OCI-LY1 (cell line): ENCODE data around the gene NTSR1.

ENCODE experiments used
- H2AFZ ChIP-seq: fragments of 200-600 bp; sonication (generic), shearing (Covaris generic); 2 replicates; pipeline ENCODE4 v1.6.0; 2014; ENCODE audit warnings: antibody characterized with exemption, mild to moderate bottlenecking, low read length
- H3F3A ChIP-seq: fragments of 200-600 bp; sonication (generic), shearing (Covaris generic); 2 replicates; pipeline ENCODE4 v1.6.0; 2014; ENCODE audit warnings: mild to moderate bottlenecking, antibody characterized with exemption, low read length, moderate library complexity; ENCODE audit not compliant: insufficient read depth
- H3K27ac ChIP-seq: fragments of 200-600 bp; sonication (generic); 2 replicates; pipeline ENCODE4 v1.5.1; 2014; ENCODE audit warnings: low read length, mixed run types, mild to moderate bottlenecking, low read depth; ENCODE audit not compliant: poor library complexity, severe bottlenecking
- H3K27me3 ChIP-seq: fragments of 200-600 bp; sonication (generic); 2 replicates; pipeline ENCODE4 v1.6.0; 2014; ENCODE audit warnings: antibody characterized with exemption, mild to moderate bottlenecking, low read length, moderate library complexity; ENCODE audit not compliant: insufficient read depth
- H3K36me3 ChIP-seq: fragments of 200-600 bp; sonication (generic); 2 replicates; pipeline ENCODE4 v1.6.1; 2014; ENCODE audit warnings: mild to moderate bottlenecking, antibody characterized with exemption, low read length, moderate library complexity, mixed read lengths; ENCODE audit not compliant: insufficient read depth
- H3K4me1 ChIP-seq: fragments of 200-600 bp; sonication (generic); 2 replicates; pipeline ENCODE4 v1.5.1; 2014; ENCODE audit warnings: mild to moderate bottlenecking, low read length, moderate library complexity; ENCODE audit not compliant: insufficient read depth, severe bottlenecking
- H3K4me2 ChIP-seq: fragments of 200-600 bp; sonication (generic), shearing (Covaris generic); 2 replicates; pipeline ENCODE4 v1.6.1; 2014; ENCODE audit warnings: low read length
- H3K4me3 ChIP-seq: fragments of 200-600 bp; sonication (generic); 2 replicates; pipeline ENCODE4 v1.5.1; 2014; ENCODE audit warnings: low read length, low read depth, mild to moderate bottlenecking, mixed read lengths; ENCODE audit not compliant: poor library complexity, severe bottlenecking
- H3K79me2 ChIP-seq: fragments of 200-600 bp; shearing (Covaris generic); 2 replicates; pipeline ENCODE4 v1.6.1; 2016; ENCODE audit warnings: mixed run types, low read length, mixed read lengths; ENCODE audit not compliant: insufficient read depth
- H3K9ac ChIP-seq: fragments of 200-600 bp; sonication (generic), shearing (Covaris generic); 2 replicates; pipeline ENCODE4 v1.6.1; 2014; ENCODE audit warnings: mild to moderate bottlenecking, low read length, mixed read lengths
- H3K9me2 ChIP-seq: fragments of 200-600 bp; sonication (generic), shearing (Covaris generic); 2 replicates; pipeline ENCODE4 v1.6.1; 2014; ENCODE audit warnings: low read depth, mild to moderate bottlenecking, low read length, mixed read lengths
- H3K9me3 ChIP-seq: fragments of 200-600 bp; shearing (Covaris generic); 2 replicates; pipeline ENCODE4 v1.6.1; 2014; ENCODE audit warnings: low read length, mixed read lengths
- H4K20me1 ChIP-seq: fragments of 200-600 bp; sonication (generic), shearing (Covaris generic); 2 replicates; pipeline ENCODE4 v1.6.0; 2016; ENCODE audit warnings: mild to moderate bottlenecking, low read length; ENCODE audit not compliant: insufficient read depth
- CTCF ChIP-seq: fragments of 200-600 bp; sonication (generic), shearing (Covaris generic); IDR thresholded peaks from 2 replicates; pipeline ENCODE4 v1.5.1; 2017; ENCODE audit warnings: mild to moderate bottlenecking, antibody characterized with exemption, low read length, moderate library complexity, mixed read lengths
- EZH2 ChIP-seq: fragments of 200-600 bp; sonication (generic), shearing (Covaris generic); IDR thresholded peaks from 2 replicates; pipeline ENCODE4 v1.8.0; 2017; ENCODE audit warnings: borderline replicate concordance, mixed run types, mild to moderate bottlenecking, antibody characterized with exemption, low read length, moderate library complexity, mixed read lengths

The NTSR1 gene

DNA sequence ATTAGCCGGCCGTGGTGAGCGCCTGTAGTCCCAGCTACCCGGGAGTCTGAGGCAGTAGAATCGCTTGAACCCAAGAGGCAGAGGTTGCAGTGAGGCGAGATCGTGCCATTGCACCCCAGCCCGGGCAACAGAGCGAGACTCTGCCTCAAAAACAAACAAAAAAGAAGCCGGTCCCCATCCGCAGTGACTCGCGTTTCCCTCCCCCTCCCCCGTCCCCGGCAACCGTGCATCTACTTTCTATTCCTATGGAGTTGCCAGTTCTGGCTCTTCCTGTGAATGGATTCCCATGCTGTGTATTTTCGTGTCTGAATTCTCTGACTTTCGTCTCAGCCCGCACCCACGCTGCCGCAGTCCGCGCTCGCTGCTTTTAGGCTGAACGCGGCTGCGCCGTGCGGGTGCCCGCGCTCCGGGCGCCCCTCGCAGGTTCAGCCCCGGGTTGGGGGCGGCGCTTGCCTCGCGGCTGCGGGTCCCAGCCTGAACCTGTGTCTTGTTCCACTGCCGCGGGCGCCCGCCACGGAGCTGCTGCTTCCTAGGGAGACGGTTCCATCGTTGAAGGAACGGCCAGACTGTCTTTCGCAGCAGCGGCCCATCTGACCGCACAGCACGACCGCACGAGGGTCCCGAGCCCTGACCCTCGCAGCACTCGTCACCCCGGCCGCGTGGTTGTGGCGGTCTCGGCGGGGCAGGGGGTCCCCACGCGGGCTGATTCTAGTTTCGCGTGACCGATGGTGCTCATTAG, 86.6 kb downstream of the NTSR1 start:
- Histone ChIP-seq H3K4me1 (peaks cover 31% of the 10 kb centered on the region), H3F3A (no peaks in the 10 kb centered on the region), H3K79me2 (no peaks in the 10 kb centered on the region), H3K27ac (peak overlapping the region; percentile 90), H3K9me3 (no peaks in the 10 kb centered on the region), H3K9ac (peak overlapping the region; percentile 78), H3K9me2 (no peaks in the 10 kb centered on the region), H4K20me1 (no peaks in the 10 kb centered on the region), H2AFZ (no peak overlapping the region), H3K4me2 (peak overlapping the region; percentile 83), H3K27me3 (no peaks in the 10 kb centered on the region), H3K36me3 (peaks cover 20% of the 10 kb centered on the region), H3K4me3 (peak overlapping the region; percentile 67)
- no peak for TF ChIP-seq EZH2
- no peak for TF ChIP-seq CTCF

DNA sequence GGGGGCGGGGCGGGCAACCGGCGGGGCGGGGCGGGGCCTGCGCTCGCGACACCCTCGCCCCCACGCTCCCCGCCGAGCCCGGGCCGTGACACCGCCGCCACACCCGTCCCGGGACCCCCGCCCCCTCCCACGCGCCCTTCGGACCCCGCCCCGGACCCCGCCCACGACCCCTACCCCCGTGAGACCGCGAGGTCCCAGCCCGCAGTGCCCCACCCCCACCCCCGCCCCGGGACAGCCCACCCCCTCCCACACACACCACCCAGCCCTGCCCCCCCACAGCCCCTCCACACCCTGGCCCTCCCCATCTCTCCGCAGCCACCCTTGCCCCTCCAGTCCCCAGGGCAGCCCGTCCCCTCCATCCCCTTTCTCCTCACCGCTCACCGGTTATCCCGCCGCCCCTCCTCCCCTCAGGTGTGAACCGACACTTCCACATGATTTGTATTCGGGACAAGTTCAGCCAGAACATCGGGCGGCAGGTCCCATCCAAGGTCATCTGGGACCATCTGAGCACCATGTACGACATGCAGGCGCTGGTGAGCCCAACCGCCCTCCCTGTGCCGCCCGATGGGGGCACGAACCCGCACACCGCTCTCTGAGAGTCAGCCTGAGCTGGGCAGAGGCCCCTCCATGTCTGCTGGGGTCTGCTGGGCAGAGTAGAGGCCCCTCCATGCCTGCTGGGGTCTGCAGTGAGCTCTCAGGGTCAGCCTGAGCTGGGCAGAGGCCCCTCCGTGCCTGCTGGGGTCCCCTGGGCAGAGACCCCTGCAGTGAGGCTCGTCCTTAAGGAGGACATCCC, 88.3 kb downstream of the NTSR1 start:
- H3K4me2 ChIP-seq: peak overlapping the region; percentile 92
- H3K79me2 ChIP-seq: no peaks in the 10 kb centered on the region
- H3K27ac ChIP-seq: peak overlapping the region; percentile 30
- H2AFZ ChIP-seq: no peak overlapping the region
- peaks cover 35% of the 10 kb centered on the region for H3K36me3 ChIP-seq
- peak overlapping the region; percentile 67 for H3K4me3 ChIP-seq
- no peaks in the 10 kb centered on the region for H3F3A ChIP-seq
- H3K9ac ChIP-seq: peak overlapping the region; percentile 75
- H3K9me3 ChIP-seq: no peaks in the 10 kb centered on the region
- H3K27me3 ChIP-seq: no peaks in the 10 kb centered on the region
- TF ChIP-seq EZH2 (no peak), CTCF (no peak)
- H4K20me1 ChIP-seq: no peaks in the 10 kb centered on the region
- H3K4me1 ChIP-seq: peaks cover 31% of the 10 kb centered on the region
- no peaks in the 10 kb centered on the region for H3K9me2 ChIP-seq

GRCh38 chr20:62797671-62798532, 89.3 kb downstream of the NTSR1 start:
- peak overlapping the region; percentile 30 for H3K27ac ChIP-seq

More at GRCh38 chr20:62797671-62798532, 89.3 kb downstream of the NTSR1 start:
- Histone ChIP-seq H3F3A (no peaks in the 10 kb centered on the region; the same call in 1 of the 2 replicates), H2AFZ (no peak overlapping the region), H3K9me2 (no peaks in the 10 kb centered on the region), H3K9ac (peak overlapping the region; percentile 75; the same call in 1 of the 2 replicates), H3K79me2 (no peaks in the 10 kb centered on the region), H3K9me3 (no peaks in the 10 kb centered on the region), H3K27me3 (no peaks in the 10 kb centered on the region), H3K4me3 (no peak overlapping the region), H3K4me2 (0 out of 2 replicates have a peak overlapping the region, but pooled peaks have one; percentile 92), H3K4me1 (peaks cover 31% of the 10 kb centered on the region), H4K20me1 (no peaks in the 10 kb centered on the region), H3K36me3 (peaks cover 35% of the 10 kb centered on the region)
- TF ChIP-seq EZH2 (no peak), CTCF (no peak)
